ENCODE results near the gene BCL2L12. TPM values are rescaled to one million over a fixed set of nuclear protein-coding genes. Genes with fewer than 3 reads are reported as not detected.

Gene BCL2L12
- total and polyA plus RNA-seq, 2 of the 13 experiments (the other 11 are each of a cell fraction or from before 2014, with no cell fraction given), result 26.8 to 40.8 TPM

DNA sequence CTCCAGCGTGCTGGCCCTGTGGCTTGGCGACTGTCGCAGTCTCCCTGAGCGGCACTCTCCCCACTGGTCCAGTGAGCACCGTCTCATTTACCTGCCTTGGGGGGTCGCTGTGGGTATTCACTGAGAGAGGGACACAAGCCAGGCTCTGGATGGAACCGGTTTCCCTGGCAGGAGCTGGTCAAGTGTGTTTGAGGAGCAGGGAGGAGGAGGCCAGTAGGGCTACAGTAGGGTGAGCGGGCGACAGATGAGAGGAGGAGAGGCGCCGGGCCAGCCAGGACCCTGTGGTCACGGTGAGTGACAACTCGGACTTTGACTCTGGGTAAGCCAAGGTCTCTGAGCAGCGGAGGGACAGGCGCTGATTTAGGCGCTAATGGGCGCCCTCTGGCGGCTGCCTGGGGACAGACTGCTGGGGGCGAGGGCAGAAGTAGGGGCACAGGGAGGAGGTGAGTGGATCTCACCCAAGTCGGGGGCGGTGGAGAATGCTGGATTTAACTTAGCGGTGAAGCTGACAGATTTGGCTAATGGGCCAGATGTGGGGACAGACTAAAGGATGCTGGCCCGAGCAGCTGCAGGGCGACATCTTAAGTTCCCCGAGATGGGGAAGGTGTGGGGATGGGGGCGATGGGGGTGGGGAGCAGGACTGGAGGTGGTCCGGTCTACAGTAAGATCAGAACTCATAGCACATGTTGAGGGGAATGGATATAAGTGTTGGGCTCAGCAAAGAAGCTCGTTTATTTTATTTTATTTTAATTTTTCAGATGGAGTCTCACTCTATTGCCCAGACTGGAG, 6.6 kb downstream of the BCL2L12 start (continued):
- TF ChIP-seq, protein P1, sequence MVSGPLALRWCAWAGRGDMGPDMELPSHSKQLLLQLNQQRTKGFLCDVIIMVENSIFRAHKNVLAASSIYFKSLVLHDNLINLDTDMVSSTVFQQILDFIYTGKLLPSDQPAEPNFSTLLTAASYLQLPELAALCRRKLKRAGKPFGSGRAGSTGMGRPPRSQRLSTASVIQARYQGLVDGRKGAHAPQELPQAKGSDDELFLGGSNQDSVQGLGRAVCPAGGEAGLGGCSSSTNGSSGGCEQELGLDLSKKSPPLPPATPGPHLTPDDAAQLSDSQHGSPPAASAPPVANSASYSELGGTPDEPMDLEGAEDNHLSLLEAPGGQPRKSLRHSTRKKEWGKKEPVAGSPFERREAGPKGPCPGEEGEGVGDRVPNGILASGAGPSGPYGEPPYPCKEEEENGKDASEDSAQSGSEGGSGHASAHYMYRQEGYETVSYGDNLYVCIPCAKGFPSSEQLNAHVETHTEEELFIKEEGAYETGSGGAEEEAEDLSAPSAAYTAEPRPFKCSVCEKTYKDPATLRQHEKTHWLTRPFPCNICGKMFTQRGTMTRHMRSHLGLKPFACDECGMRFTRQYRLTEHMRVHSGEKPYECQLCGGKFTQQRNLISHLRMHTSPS (CRISPR knock-in tag; IDR thresholded peaks at IDR 0.05; ENCODE audit: low read depth), result 0 out of 2 replicates have a peak, but pooled peaks have one; percentile 46
- TF ChIP-seq HNRNPUL1 (IDR thresholded peaks at IDR 0.05; ENCODE audit: low read depth, low read length) (no peak), ZBTB20 (CRISPR knock-in tag; IDR thresholded peaks at IDR 0.05; ENCODE audit: borderline replicate concordance, low read depth) (no peak), ZNF34 (CRISPR knock-in tag; IDR thresholded peaks at IDR 0.05; ENCODE audit: borderline replicate concordance) (no peak)
- TF ChIP-seq, protein P2, sequence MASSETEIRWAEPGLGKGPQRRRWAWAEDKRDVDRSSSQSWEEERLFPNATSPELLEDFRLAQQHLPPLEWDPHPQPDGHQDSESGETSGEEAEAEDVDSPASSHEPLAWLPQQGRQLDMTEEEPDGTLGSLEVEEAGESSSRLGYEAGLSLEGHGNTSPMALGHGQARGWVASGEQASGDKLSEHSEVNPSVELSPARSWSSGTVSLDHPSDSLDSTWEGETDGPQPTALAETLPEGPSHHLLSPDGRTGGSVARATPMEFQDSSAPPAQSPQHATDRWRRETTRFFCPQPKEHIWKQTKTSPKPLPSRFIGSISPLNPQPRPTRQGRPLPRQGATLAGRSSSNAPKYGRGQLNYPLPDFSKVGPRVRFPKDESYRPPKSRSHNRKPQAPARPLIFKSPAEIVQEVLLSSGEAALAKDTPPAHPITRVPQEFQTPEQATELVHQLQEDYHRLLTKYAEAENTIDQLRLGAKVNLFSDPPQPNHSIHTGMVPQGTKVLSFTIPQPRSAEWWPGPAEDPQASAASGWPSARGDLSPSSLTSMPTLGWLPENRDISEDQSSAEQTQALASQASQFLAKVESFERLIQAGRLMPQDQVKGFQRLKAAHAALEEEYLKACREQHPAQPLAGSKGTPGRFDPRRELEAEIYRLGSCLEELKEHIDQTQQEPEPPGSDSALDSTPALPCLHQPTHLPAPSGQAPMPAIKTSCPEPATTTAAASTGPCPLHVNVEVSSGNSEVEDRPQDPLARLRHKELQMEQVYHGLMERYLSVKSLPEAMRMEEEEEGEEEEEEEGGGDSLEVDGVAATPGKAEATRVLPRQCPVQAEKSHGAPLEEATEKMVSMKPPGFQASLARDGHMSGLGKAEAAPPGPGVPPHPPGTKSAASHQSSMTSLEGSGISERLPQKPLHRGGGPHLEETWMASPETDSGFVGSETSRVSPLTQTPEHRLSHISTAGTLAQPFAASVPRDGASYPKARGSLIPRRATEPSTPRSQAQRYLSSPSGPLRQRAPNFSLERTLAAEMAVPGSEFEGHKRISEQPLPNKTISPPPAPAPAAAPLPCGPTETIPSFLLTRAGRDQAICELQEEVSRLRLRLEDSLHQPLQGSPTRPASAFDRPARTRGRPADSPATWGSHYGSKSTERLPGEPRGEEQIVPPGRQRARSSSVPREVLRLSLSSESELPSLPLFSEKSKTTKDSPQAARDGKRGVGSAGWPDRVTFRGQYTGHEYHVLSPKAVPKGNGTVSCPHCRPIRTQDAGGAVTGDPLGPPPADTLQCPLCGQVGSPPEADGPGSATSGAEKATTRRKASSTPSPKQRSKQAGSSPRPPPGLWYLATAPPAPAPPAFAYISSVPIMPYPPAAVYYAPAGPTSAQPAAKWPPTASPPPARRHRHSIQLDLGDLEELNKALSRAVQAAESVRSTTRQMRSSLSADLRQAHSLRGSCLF (CRISPR knock-in tag; IDR thresholded peaks at IDR 0.05; ENCODE audit: borderline replicate concordance), result no peak
- TF ChIP-seq, protein P3, sequence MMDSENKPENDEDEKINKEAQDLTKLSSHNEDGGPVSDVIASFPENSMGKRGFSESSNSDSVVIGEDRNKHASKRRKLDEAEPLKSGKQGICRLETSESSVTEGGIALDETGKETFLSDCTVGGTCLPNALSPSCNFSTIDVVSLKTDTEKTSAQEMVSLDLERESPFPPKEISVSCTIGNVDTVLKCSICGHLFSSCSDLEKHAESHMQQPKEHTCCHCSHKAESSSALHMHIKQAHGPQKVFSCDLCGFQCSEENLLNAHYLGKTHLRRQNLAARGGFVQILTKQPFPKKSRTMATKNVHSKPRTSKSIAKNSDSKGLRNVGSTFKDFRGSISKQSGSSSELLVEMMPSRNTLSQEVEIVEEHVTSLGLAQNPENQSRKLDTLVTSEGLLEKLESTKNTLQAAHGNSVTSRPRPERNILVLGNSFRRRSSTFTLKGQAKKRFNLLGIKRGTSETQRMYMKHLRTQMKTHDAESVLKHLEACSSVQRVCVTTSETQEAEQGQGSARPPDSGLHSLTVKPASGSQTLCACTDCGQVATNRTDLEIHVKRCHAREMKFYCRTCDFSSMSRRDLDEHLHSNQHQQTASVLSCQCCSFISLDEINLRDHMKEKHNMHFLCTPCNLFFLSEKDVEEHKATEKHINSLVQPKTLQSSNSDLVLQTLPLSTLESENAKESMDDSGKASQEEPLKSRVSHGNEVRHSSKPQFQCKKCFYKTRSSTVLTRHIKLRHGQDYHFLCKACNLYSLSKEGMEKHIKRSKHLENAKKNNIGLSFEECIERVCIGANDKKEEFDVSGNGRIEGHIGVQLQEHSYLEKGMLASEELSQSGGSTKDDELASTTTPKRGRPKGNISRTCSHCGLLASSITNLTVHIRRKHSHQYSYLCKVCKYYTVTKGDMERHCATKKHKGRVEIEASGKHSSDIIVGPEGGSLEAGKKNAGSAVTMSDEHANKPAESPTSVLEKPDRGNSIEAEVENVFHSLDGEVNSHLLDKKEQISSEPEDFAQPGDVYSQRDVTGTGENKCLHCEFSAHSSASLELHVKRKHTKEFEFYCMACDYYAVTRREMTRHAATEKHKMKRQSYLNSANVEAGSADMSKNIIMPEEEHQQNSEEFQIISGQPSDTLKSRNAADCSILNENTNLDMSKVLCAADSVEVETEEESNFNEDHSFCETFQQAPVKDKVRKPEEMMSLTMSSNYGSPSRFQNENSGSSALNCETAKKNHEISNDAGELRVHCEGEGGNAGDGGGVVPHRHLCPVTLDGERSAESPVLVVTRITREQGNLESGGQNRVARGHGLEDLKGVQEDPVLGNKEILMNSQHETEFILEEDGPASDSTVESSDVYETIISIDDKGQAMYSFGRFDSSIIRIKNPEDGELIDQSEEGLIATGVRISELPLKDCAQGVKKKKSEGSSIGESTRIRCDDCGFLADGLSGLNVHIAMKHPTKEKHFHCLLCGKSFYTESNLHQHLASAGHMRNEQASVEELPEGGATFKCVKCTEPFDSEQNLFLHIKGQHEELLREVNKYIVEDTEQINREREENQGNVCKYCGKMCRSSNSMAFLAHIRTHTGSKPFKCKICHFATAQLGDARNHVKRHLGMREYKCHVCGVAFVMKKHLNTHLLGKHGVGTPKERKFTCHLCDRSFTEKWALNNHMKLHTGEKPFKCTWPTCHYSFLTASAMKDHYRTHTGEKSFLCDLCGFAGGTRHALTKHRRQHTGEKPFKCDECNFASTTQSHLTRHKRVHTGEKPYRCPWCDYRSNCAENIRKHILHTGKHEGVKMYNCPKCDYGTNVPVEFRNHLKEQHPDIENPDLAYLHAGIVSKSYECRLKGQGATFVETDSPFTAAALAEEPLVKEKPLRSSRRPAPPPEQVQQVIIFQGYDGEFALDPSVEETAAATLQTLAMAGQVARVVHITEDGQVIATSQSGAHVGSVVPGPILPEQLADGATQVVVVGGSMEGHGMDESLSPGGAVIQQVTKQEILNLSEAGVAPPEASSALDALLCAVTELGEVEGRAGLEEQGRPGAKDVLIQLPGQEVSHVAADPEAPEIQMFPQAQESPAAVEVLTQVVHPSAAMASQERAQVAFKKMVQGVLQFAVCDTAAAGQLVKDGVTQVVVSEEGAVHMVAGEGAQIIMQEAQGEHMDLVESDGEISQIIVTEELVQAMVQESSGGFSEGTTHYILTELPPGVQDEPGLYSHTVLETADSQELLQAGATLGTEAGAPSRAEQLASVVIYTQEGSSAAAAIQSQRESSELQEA (CRISPR knock-in tag; IDR thresholded peaks at IDR 0.05; ENCODE audit: not compliant biosample characterization), result peak; percentile 75

Data from HepG2 (cell line).